H9 (cell line): Measurements from ENCODE around the gene C1QTNF3. TPM values are rescaled to one million over a fixed set of nuclear protein-coding genes. Genes with fewer than 3 reads are reported as not detected.

Experiments
- DNase-seq: peaks from one replicate; pipeline ENCODE4 v3.0.0-alpha.2; 2017
- H2AFZ ChIP-seq: one replicate; pipeline ENCODE4 v1.6.1; 2013; ENCODE audit warnings: mild to moderate bottlenecking, low read length, control low read depth, moderate library complexity
- H2AK5ac ChIP-seq: 2 replicates; pipeline ENCODE4 v1.6.1; 2013; ENCODE audit warnings: low read length, control low read depth, mixed read lengths; ENCODE audit not compliant: insufficient read length
- H2BK120ac ChIP-seq: one replicate; pipeline ENCODE4 v1.6.1; 2013; ENCODE audit warnings: low read depth, mild to moderate bottlenecking, low read length, control low read depth, inconsistent platforms; ENCODE audit not compliant: poor library complexity, severe bottlenecking
- H2BK12ac ChIP-seq: 2 replicates; pipeline ENCODE4 v1.6.1; 2013; ENCODE audit warnings: low read length, control low read depth, mixed read lengths, low read depth; ENCODE audit not compliant: insufficient read length
- H2BK15ac ChIP-seq: 2 replicates; pipeline ENCODE4 v1.6.1; 2013; ENCODE audit warnings: low read depth, low read length, control low read depth
- H2BK20ac ChIP-seq: one replicate; pipeline ENCODE4 v1.6.1; 2013; ENCODE audit warnings: low read depth, mild to moderate bottlenecking, low read length, control low read depth, inconsistent platforms; ENCODE audit not compliant: poor library complexity, severe bottlenecking
- H2BK5ac ChIP-seq: 2 replicates; pipeline ENCODE4 v1.6.1; 2013; ENCODE audit warnings: low read length, control low read depth, mixed read lengths; ENCODE audit not compliant: insufficient read length
- H3K14ac ChIP-seq: 2 replicates; pipeline ENCODE4 v1.6.1; 2013; ENCODE audit warnings: low read length, control low read depth; ENCODE audit not compliant: insufficient read depth
- H3K18ac ChIP-seq: 2 replicates; pipeline ENCODE4 v1.6.1; 2013; ENCODE audit warnings: low read depth, mild to moderate bottlenecking, mixed read lengths, low read length, control low read depth; ENCODE audit not compliant: insufficient read length
- H3K23ac ChIP-seq: 2 replicates; pipeline ENCODE4 v1.6.1; 2013; ENCODE audit warnings: low read length, control low read depth, mixed read lengths, low read depth; ENCODE audit not compliant: insufficient read length
- H3K23me2 ChIP-seq: 2 replicates; pipeline ENCODE4 v1.6.1; 2013; ENCODE audit warnings: low read depth, mild to moderate bottlenecking, mixed read lengths, low read length, control low read depth; ENCODE audit not compliant: insufficient read length, poor library complexity, severe bottlenecking
- H3K27ac ChIP-seq: 2 replicates; pipeline ENCODE4 v1.5.1; 2013; ENCODE audit warnings: low read length, control low read depth, mixed read lengths, low read depth; ENCODE audit not compliant: insufficient read length
- H3K27me3 ChIP-seq: 2 replicates; pipeline ENCODE4 v1.6.1; 2013; ENCODE audit warnings: low read length, control low read depth, inconsistent platforms; ENCODE audit not compliant: insufficient read depth
- H3K4ac ChIP-seq: 2 replicates; pipeline ENCODE4 v1.6.1; 2013; ENCODE audit warnings: low read depth, mild to moderate bottlenecking, control low read depth, inconsistent platforms, low read length, moderate library complexity
- H3K4me1 ChIP-seq: 2 replicates; pipeline ENCODE4 v1.6.1; 2013; ENCODE audit warnings: low read length, control low read depth, inconsistent platforms; ENCODE audit not compliant: insufficient read depth
- H3K4me2 ChIP-seq: 2 replicates; pipeline ENCODE4 v1.6.1; 2013; ENCODE audit warnings: low read length, control low read depth, mixed read lengths; ENCODE audit not compliant: insufficient read length, insufficient read depth
- H3K56ac ChIP-seq: 2 replicates; pipeline ENCODE4 v1.6.1; 2013; ENCODE audit warnings: low read depth, mild to moderate bottlenecking, mixed read lengths, low read length, control low read depth; ENCODE audit not compliant: insufficient read length
- H3K79me1 ChIP-seq: 2 replicates; pipeline ENCODE4 v1.6.1; 2013; ENCODE audit warnings: low read depth, mild to moderate bottlenecking, moderate library complexity, low read length, control low read depth, inconsistent platforms; ENCODE audit not compliant: insufficient read depth, poor library complexity, severe bottlenecking
- H3K79me2 ChIP-seq: 2 replicates; pipeline ENCODE4 v1.6.1; 2013; ENCODE audit warnings: low read length, control low read depth, inconsistent platforms; ENCODE audit not compliant: insufficient read depth
- H3K9ac ChIP-seq: 2 replicates; pipeline ENCODE4 v1.6.1; 2013; ENCODE audit warnings: low read length, control low read depth, mixed read lengths; ENCODE audit not compliant: insufficient read length; ENCODE audit errors: extremely low read depth
- H3K9me3 ChIP-seq: one replicate; pipeline ENCODE4 v1.6.1; 2013; ENCODE audit warnings: low read depth, low read length, inconsistent platforms; ENCODE audit not compliant: control insufficient read depth
- H3T11ph ChIP-seq: one replicate; pipeline ENCODE4 v1.6.1; 2013; ENCODE audit warnings: mild to moderate bottlenecking, low read length, control low read depth, inconsistent platforms
- H4K20me1 ChIP-seq: one replicate; pipeline ENCODE4 v1.6.1; 2013; ENCODE audit not compliant: control insufficient read depth, insufficient read length, insufficient read depth
- H4K5ac ChIP-seq: 2 replicates; pipeline ENCODE4 v1.6.1; 2013; ENCODE audit warnings: low read depth, mild to moderate bottlenecking, mixed read lengths, low read length, control low read depth; ENCODE audit not compliant: insufficient read length
- H4K8ac ChIP-seq: replicated peaks from 2 replicates; pipeline ENCODE4 v1.6.1; 2013; ENCODE audit warnings: low read length, control low read depth, mixed read lengths, low read depth; ENCODE audit not compliant: insufficient read length
- H4K91ac ChIP-seq: 2 replicates; pipeline ENCODE4 v1.6.1; 2013; ENCODE audit warnings: low read depth, mild to moderate bottlenecking, moderate library complexity, mixed read lengths, low read length, control low read depth; ENCODE audit not compliant: insufficient read length
- H3K27ac Mint-ChIP-seq, 3 experiments: 2 replicates in 2 of 3; 3 replicates in 1 of 3; pipeline ENCODE4 v1.8.0; 2020 to 2021; ENCODE audit warnings: mixed read lengths in 3 of 3, mild to moderate bottlenecking in 1 of 3, moderate library complexity in 1 of 3
- H3K27me3 Mint-ChIP-seq: 2 replicates; pipeline ENCODE4 v1.8.0; 2021; ENCODE audit warnings: low read depth, mild to moderate bottlenecking, moderate library complexity, mixed read lengths
- H3K36me3 Mint-ChIP-seq, 3 experiments: 2 replicates in 2 of 3; 3 replicates in 1 of 3; pipeline ENCODE4 v1.8.0; 2020 to 2021; ENCODE audit warnings: low read depth in 3 of 3, mixed read lengths in 3 of 3; ENCODE audit not compliant: insufficient read depth in 1 of 3
- H3K4me1 Mint-ChIP-seq, 2 experiments: 2 replicates each; pipeline ENCODE4 v1.8.0; 2020; ENCODE audit warnings: mixed read lengths in 2 of 2
- H3K4me3 Mint-ChIP-seq, 2 experiments: 2 replicates in 1 of 2; 3 replicates in 1 of 2; pipeline ENCODE4 v1.8.0; 2020 to 2021; ENCODE audit warnings: mild to moderate bottlenecking in 2 of 2, mixed read lengths in 2 of 2, moderate library complexity in 1 of 2
- H3K9me3 Mint-ChIP-seq, 2 experiments: 2 replicates in 1 of 2; 3 replicates in 1 of 2; pipeline ENCODE4 v1.8.0; 2020; ENCODE audit warnings: mild to moderate bottlenecking in 2 of 2, mixed read lengths in 2 of 2, moderate library complexity in 1 of 2
- WGBS: extraction: QIAGEN DNeasy Blood & Tissue Kit; methylation state at CpG from one replicate; pipeline ENCODE4 v1.1.7; 2013; ENCODE audit warnings: missing lambda C conversion rate, low lambda C conversion rate, mixed read lengths; ENCODE audit not compliant: insufficient read length; ENCODE audit errors: extremely low coverage; 5-methylcytosine and 5-hydroxymethylcytosine counted together
- total RNA-seq: library from RNA; stranded (reverse); gene quantifications from 2 replicates; pipeline ENCODE4 v1.2.1, GENCODE V29; 2021
- TF ChIP-seq, protein P1 (sequence below): fragments of 200-600 bp; sonication (generic); conservative IDR thresholded peaks from 3 replicates; pipeline ENCODE4 v1.8.0; 2021; ENCODE audit warnings: antibody characterized with exemption, mild to moderate bottlenecking

The C1QTNF3 gene
- total RNA-seq, 1 experiment from 2014 or later = 1.1 TPM

DNA sequence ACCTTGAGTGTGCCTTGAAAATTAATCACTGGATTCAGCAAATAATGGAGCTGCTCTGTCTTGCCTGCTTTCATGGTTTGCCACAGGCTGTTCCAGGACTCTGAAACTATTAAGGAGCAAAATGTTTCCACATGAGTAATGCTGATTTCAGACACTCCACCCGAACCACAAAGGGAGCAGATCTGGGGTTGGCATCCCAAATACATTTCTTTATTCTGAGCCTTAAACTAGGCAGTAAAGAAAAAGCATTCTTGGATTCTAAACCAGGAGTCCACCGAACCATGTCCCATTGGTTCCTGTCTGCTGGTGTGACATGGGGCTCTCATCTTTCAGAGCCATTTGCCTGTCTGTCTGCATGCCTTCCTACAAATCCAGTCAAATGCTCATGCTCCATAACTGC lies 10.1 kb upstream of the C1QTNF3 start:
- Histone ChIP-seq H3K23ac (no peak overlapping the region), H2BK15ac (no peak overlapping the region), H4K8ac (no peak overlapping the region), H2BK120ac (no peak overlapping the region), H3K18ac (no peak overlapping the region), H2BK20ac (no peak overlapping the region), H3K4ac (no peak overlapping the region), H3K9me3 (no peaks in the 10 kb centered on the region), H3K23me2 (no peaks in the 10 kb centered on the region), H2BK12ac (no peak overlapping the region), H4K5ac (no peak overlapping the region), H3K79me2 (no peaks in the 10 kb centered on the region), H3K56ac (no peak overlapping the region), H2AK5ac (no peak overlapping the region), H3K9ac (no peak overlapping the region), H4K20me1 (no peaks in the 10 kb centered on the region), H3T11ph (no peak overlapping the region), H4K91ac (no peak overlapping the region), H3K27me3 (no peaks in the 10 kb centered on the region), H3K14ac (no peak overlapping the region), H2AFZ (no peak overlapping the region), H2BK5ac (no peak overlapping the region), H3K27ac (no peak overlapping the region), H3K4me2 (no peak overlapping the region), H3K4me1 (no peaks in the 10 kb centered on the region), H3K79me1 (no peaks in the 10 kb centered on the region)
- no peak for DNase-seq
- Mint-ChIP-seq H3K27me3 (no peaks in the 10 kb centered on the region), H3K27ac (no peak overlapping the region), H3K4me3 (no peak overlapping the region), H3K4me1 (no peaks in the 10 kb centered on the region), H3K36me3 (peaks cover 0 to 11% (median 0%) of the 10 kb centered on the region in 3 experiments; a peak in 1 of 7 replicates), H3K9me3 (no peaks in the 10 kb centered on the region)
- WGBS = no CpG with 5 or more reads among the region's 2 CpGs
- TF ChIP-seq, protein P1, sequence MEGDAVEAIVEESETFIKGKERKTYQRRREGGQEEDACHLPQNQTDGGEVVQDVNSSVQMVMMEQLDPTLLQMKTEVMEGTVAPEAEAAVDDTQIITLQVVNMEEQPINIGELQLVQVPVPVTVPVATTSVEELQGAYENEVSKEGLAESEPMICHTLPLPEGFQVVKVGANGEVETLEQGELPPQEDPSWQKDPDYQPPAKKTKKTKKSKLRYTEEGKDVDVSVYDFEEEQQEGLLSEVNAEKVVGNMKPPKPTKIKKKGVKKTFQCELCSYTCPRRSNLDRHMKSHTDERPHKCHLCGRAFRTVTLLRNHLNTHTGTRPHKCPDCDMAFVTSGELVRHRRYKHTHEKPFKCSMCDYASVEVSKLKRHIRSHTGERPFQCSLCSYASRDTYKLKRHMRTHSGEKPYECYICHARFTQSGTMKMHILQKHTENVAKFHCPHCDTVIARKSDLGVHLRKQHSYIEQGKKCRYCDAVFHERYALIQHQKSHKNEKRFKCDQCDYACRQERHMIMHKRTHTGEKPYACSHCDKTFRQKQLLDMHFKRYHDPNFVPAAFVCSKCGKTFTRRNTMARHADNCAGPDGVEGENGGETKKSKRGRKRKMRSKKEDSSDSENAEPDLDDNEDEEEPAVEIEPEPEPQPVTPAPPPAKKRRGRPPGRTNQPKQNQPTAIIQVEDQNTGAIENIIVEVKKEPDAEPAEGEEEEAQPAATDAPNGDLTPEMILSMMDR = no peak
